GM19099 (cell line): ENCODE data around the gene TMEM14A.

ENCODE experiments used
- POLR2A ChIP-seq: IDR thresholded peaks from 3 replicates; pipeline ENCODE4 v1.6.1; 2011; ENCODE audit warnings: low read depth; ENCODE audit not compliant: insufficient read length; ENCODE audit errors: extremely low read depth

The TMEM14A gene

DNA sequence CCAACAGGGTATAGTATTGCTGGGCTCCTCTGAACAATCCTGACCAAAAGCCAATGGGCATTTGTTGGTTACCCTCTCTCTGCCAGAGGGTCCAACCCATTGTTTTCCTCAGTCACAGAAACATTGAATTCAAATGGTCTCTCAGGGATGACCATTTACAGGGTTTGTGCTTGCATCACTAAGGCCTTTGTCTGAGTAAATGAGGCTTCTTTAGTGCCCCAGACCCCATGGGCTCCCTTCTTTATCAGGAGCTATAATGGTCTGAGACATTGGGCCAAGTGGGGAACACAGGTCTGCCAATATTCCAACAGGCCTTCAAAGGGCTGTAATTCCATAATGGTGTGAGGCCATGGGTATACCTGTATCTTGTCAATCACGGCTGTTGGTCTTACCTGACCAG is 65.2 kb downstream of the TMEM14A start:
- no peak for TF ChIP-seq POLR2A
